ENCODE measurements around the gene TBX18. TPM values are rescaled to one million over a fixed set of nuclear protein-coding genes. Genes with fewer than 3 reads are reported as not detected.

TBX18 gene
- total and polyA plus RNA-seq, 10 of the 15 experiments (the other 5 are each of a cell fraction or from before 2014, with no cell fraction given) = 0.03 to 6.1 (median 0.17) TPM; not detected in 6

DNA sequence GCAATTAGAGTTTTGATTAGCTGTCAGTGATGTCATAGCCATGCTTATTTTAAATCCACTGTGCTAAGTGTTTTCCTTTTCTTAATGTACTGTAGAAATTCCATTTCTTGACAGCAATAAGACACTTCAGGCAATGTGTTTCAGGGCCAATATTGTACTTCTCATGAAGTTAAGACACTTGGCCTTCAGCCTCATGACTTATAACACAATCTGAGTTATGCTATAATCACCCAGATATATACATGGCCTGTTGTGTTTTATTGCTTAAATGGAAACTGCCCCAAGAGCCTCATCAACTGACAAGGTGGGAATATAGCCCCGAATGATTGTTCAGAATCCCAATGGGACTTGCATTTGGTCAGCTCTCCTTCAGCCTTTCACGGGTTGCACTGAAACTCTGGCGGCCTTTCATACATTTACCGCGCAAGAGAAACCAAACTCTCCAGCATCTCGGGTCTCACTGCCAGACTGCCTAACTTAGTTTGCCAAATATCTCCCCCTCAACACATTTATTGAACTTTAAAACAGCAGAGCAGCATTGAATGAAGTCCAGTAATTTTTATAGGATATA, 44.2 kb upstream of the TBX18 start:
- WGBS (ENCODE audit: insufficient coverage, insufficient replicate concordance, low lambda C conversion rate, missing lambda C conversion rate) = 43% methylated on average over 6 of the region's 6 CpGs
- ATAC-seq (no peak), FAIRE-seq (no peak), DNase-seq (ENCODE audit: low read depth, low spot score) (no peak)
- RAD21 ChIA-PET (ENCODE audit: unreplicated experiment) = no interaction called here
- no peaks in the 10 kb centered on the region for H3K27me3 ChIP-seq (replicated peaks in 1 of 2; ENCODE audit: control insufficient read depth in 2 of 2, insufficient read depth in 2 of 2, low read length in 1 of 2)
- CTCF ChIA-PET = no interaction called here
- no peaks in the 10 kb centered on the region for H3K9me3 ChIP-seq (replicated peaks; ENCODE audit: control insufficient read depth, insufficient read depth, low read length)
- H3K4me3 ChIP-seq = no peak overlapping the region
- H3K36me3 ChIP-seq (ENCODE audit: control insufficient read depth in 2 of 2, insufficient read depth in 2 of 2, low read length in 1 of 2) = no peaks in the 10 kb centered on the region
- H3K4me1 ChIP-seq (ENCODE audit: control insufficient read depth, insufficient read depth, low read length) = no peaks in the 10 kb centered on the region
- BruUV-seq (replicated peaks) = no TSS peak
- no peaks in the 10 kb centered on the region for H4K20me1 ChIP-seq (ENCODE audit: control insufficient read depth, insufficient read depth)
- H3K27ac ChIP-seq (ENCODE audit: control insufficient read depth, insufficient read depth) = no peak overlapping the region
- intact Hi-C loops (cut with micrococcal nuclease; ENCODE audit: unreplicated experiment) = no loop called here
- POLR2A ChIA-PET = no interaction called here
- H3K9ac ChIP-seq (ENCODE audit: control insufficient read depth, insufficient read depth, low read length) = no peak overlapping the region
- in situ Hi-C loops (cut with MboI) = no loop called here
- no peak for TF ChIP-seq PML (IDR thresholded peaks at IDR 0.05; ENCODE audit: low read length)
- no peak for TF ChIP-seq ZNF622 (IDR thresholded peaks at IDR 0.05)
- TF ChIP-seq, protein P1, sequence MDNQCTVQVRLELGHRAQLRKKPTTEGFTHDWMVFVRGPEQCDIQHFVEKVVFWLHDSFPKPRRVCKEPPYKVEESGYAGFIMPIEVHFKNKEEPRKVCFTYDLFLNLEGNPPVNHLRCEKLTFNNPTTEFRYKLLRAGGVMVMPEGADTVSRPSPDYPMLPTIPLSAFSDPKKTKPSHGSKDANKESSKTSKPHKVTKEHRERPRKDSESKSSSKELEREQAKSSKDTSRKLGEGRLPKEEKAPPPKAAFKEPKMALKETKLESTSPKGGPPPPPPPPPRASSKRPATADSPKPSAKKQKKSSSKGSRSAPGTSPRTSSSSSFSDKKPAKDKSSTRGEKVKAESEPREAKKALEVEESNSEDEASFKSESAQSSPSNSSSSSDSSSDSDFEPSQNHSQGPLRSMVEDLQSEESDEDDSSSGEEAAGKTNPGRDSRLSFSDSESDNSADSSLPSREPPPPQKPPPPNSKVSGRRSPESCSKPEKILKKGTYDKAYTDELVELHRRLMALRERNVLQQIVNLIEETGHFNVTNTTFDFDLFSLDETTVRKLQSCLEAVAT (IDR thresholded peaks at IDR 0.05) = no peak
- TF ChIP-seq EP300 (IDR thresholded peaks at IDR 0.05; ENCODE audit: borderline replicate concordance in 1 of 2, control insufficient read depth in 1 of 2, low read depth in 2 of 2, low read length in 2 of 2) = no peak
- TF ChIP-seq ATF7 (IDR thresholded peaks at IDR 0.05; ENCODE audit: low read depth) = no peak
- no peak for TF ChIP-seq CREB1 (IDR thresholded peaks at IDR 0.05; ENCODE audit: low read depth)
- no peak for TF ChIP-seq POU2F2 (IDR thresholded peaks at IDR 0.05; ENCODE audit: borderline replicate concordance, low read depth, low read length)
- no peak for TF ChIP-seq TCF12 (IDR thresholded peaks at IDR 0.05; ENCODE audit: low read depth, low read length)
- no peak for TF ChIP-seq RFX5 (IDR thresholded peaks at IDR 0.05; ENCODE audit: low read depth, low read length)
- TF ChIP-seq, protein P2, sequence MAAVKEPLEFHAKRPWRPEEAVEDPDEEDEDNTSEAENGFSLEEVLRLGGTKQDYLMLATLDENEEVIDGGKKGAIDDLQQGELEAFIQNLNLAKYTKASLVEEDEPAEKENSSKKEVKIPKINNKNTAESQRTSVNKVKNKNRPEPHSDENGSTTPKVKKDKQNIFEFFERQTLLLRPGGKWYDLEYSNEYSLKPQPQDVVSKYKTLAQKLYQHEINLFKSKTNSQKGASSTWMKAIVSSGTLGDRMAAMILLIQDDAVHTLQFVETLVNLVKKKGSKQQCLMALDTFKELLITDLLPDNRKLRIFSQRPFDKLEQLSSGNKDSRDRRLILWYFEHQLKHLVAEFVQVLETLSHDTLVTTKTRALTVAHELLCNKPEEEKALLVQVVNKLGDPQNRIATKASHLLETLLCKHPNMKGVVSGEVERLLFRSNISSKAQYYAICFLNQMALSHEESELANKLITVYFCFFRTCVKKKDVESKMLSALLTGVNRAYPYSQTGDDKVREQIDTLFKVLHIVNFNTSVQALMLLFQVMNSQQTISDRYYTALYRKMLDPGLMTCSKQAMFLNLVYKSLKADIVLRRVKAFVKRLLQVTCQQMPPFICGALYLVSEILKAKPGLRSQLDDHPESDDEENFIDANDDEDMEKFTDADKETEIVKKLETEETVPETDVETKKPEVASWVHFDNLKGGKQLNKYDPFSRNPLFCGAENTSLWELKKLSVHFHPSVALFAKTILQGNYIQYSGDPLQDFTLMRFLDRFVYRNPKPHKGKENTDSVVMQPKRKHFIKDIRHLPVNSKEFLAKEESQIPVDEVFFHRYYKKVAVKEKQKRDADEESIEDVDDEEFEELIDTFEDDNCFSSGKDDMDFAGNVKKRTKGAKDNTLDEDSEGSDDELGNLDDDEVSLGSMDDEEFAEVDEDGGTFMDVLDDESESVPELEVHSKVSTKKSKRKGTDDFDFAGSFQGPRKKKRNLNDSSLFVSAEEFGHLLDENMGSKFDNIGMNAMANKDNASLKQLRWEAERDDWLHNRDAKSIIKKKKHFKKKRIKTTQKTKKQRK (IDR thresholded peaks at IDR 0.05; ENCODE audit: low read depth, low read length) = no peak
- no peak for TF ChIP-seq RAD51 (IDR thresholded peaks at IDR 0.05)
- TF ChIP-seq, protein P3, sequence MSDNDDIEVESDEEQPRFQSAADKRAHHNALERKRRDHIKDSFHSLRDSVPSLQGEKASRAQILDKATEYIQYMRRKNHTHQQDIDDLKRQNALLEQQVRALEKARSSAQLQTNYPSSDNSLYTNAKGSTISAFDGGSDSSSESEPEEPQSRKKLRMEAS (IDR thresholded peaks at IDR 0.05; ENCODE audit: low read depth, low read length) = no peak
- TF ChIP-seq BMI1 (IDR thresholded peaks at IDR 0.05; ENCODE audit: borderline replicate concordance) = no peak
- no peak for TF ChIP-seq EGR1 (IDR thresholded peaks at IDR 0.05; ENCODE audit: borderline replicate concordance in 1 of 2, low read depth in 2 of 2, low read length in 2 of 2)
- no peak for TF ChIP-seq HDAC6 (IDR thresholded peaks at IDR 0.05; ENCODE audit: unreplicated experiment)
- TF ChIP-seq ETV6 (conservative IDR thresholded peaks at IDR 0.05 in 1 of 2, IDR thresholded peaks at IDR 0.05 in 1 of 2; ENCODE audit: borderline replicate concordance in 1 of 2, low read depth in 1 of 2) = no peak
- no peak overlapping the region for H2AFZ ChIP-seq (ENCODE audit: control insufficient read depth, low read depth, low read length)
- SMC1A ChIA-PET (ENCODE audit: uncharacterized antibody, unreplicated experiment) = interaction anchor here (0.6 kb wide), 1 partner anchor 301 kb away, joined by 3 read pairs; no protein-coding TSS in a partner anchor
- no peaks in the 10 kb centered on the region for H3K79me2 ChIP-seq (ENCODE audit: control insufficient read depth, insufficient read depth, low read length)
- no peak overlapping the region for H3K4me2 ChIP-seq (ENCODE audit: control insufficient read depth, insufficient read depth)

All from GM12878 (cell line).